ENCODE measurements around the gene DCAF5.

The DCAF5 gene

DNA sequence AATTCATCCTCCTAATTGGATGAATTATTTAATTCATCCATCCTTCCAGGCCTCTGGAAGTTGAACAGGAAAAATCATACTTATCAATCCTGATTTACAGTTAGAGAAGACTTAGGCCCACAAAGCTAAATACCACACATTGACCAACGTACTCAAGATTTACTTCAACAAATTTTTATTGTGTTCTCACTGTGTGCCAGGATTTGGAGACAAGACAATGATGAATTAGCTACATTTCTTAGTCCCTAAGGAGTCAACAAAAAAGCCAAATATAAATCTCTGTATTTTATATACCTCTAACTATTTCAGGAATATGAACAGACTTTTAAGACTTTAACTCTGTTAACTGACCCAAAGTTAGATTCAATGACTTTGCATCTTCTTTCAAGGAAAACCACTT is 63.9 kb downstream of the DCAF5 start:
- ChIA-PET CTCF (no interaction called here), POLR2A (no interaction called here)
- no peak for DNase-seq (ENCODE audit: extremely low spot score)
- TF ChIP-seq, protein P1, sequence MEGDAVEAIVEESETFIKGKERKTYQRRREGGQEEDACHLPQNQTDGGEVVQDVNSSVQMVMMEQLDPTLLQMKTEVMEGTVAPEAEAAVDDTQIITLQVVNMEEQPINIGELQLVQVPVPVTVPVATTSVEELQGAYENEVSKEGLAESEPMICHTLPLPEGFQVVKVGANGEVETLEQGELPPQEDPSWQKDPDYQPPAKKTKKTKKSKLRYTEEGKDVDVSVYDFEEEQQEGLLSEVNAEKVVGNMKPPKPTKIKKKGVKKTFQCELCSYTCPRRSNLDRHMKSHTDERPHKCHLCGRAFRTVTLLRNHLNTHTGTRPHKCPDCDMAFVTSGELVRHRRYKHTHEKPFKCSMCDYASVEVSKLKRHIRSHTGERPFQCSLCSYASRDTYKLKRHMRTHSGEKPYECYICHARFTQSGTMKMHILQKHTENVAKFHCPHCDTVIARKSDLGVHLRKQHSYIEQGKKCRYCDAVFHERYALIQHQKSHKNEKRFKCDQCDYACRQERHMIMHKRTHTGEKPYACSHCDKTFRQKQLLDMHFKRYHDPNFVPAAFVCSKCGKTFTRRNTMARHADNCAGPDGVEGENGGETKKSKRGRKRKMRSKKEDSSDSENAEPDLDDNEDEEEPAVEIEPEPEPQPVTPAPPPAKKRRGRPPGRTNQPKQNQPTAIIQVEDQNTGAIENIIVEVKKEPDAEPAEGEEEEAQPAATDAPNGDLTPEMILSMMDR (IDR thresholded peaks at IDR 0.05; ENCODE audit: control extremely low read depth, extremely low read depth, low read depth, missing control alignments): no peak

DNA sequence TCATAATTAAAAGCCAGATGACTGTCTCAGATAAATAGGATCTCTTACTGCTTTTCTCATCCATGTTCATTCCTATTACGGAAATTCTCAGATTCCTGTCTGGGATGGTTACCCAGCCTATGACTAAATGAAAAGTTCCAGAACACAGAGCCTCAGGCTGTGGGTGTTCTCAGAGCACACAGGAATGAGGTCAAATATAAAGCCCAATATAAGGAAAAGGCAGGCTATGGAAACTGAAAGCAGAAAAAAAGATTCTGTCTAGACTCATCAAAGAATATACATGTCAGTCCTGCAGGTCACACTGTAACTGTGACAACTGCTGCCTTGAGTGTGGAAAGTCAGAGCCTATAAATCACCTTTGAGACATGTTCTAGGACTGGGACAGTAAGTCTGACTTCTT is 64.3 kb downstream of the DCAF5 start:
- ChIA-PET POLR2A (no interaction called here), CTCF (interaction anchor here (1.3 kb wide), 1 partner anchor 19 kb away, joined by 3 read pairs; no protein-coding TSS in a partner anchor)
- DNase-seq (ENCODE audit: extremely low spot score): no peak
- TF ChIP-seq, protein P1 (IDR thresholded peaks at IDR 0.05; ENCODE audit: control extremely low read depth, extremely low read depth, low read depth, missing control alignments): no peak

DNA sequence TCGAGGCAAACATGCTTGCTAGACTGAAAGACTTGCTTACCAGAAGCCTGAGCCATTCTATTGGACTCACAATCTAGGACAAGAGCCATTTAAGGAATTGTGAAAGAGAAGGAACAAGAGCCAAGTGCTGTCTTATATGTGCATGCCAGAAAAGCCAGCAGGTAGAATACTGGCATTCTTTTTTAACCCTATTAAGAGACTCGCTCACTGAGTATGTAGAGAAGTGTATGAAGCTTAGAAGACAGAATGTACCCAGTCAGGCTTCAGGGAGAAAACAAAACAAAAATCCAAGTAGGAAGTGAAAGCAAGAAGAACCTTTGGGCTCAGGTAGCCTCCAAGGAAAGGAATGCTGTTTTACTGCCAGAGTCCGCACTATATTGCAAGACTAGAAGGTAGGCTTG is 65.9 kb downstream of the DCAF5 start:
- TF ChIP-seq, protein P1 (IDR thresholded peaks at IDR 0.05; ENCODE audit: control extremely low read depth, extremely low read depth, low read depth, missing control alignments): no peak
- ChIA-PET POLR2A (no interaction called here), CTCF (no interaction called here)
- DNase-seq (ENCODE audit: extremely low spot score): no peak

DNA sequence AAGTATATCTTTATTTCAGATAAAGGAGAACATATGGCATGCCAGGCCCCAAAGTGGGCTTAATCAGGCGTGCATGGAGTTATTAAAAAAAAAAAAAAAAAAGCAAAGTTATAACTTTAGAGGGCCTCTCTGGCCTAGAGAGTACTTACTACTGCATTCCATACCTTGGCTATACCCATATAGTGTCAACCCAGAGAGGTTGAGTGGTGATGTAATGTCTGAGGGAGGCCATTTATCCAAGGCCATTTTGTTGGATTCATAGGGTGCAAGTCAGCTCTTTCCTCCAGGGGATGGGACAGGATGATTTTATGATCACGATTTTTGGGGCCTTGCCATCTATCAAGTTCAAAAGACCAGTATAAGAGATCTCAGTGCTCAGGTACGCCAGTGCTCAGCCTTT is 66.4 kb downstream of the DCAF5 start:
- TF ChIP-seq, protein P1 (IDR thresholded peaks at IDR 0.05; ENCODE audit: control extremely low read depth, extremely low read depth, low read depth, missing control alignments): no peak
- DNase-seq (ENCODE audit: extremely low spot score): no peak
- POLR2A ChIA-PET: no interaction called here
- CTCF ChIA-PET: no interaction called here

DNA sequence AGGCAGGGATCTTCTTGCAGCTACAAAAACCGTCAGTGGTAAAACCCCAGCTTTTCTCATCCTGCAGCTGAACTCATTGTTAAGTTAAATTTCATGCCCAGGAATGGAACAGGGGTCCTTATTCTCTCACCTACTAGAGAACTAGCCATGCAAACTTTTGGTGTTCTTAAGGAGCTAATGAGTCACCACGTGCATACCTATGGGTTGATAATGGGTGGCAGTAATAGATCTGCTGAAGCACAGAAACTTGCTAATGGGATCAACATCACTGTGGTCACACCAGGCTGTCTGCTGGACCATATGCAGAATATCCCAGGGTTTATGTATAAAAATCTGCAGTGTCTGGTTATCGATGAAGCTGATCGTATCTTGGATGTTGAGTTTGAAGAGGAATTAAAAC is 68.9 kb downstream of the DCAF5 start:
- no peak for DNase-seq (ENCODE audit: extremely low spot score)
- ChIA-PET POLR2A (no interaction called here), CTCF (interaction anchor here (1.1 kb wide), 1 partner anchor 16 kb away, joined by 3 read pairs; no protein-coding TSS in a partner anchor)
- TF ChIP-seq, protein P1 (IDR thresholded peaks at IDR 0.05; ENCODE audit: control extremely low read depth, extremely low read depth, low read depth, missing control alignments): no peak

DNA sequence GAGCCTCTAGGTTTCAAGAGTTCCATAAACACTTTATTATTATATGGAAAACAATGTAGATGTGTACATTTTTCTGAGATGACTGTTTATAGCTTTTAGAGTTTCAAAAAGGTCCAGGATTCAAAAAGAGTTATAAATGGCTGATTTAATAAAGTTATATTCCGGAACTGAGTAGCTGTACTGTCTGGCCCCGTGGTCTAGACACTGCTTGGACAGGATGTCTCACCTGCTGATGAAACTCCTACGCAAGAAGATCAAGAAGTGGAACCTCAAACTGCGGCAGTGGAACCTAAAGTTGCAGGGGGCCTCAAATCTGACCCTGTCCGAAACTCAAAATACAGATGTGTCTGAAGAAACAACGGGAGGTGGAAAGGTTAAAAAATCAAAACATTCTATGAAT is 69.7 kb downstream of the DCAF5 start:
- no peak for DNase-seq (ENCODE audit: extremely low spot score)
- ChIA-PET POLR2A (no interaction called here), CTCF (interaction anchor here (1.2 kb wide), 1 partner anchor 62 kb away, joined by 3 read pairs; no protein-coding TSS in a partner anchor)
- TF ChIP-seq, protein P1 (IDR thresholded peaks at IDR 0.05; ENCODE audit: control extremely low read depth, extremely low read depth, low read depth, missing control alignments): no peak

DNA sequence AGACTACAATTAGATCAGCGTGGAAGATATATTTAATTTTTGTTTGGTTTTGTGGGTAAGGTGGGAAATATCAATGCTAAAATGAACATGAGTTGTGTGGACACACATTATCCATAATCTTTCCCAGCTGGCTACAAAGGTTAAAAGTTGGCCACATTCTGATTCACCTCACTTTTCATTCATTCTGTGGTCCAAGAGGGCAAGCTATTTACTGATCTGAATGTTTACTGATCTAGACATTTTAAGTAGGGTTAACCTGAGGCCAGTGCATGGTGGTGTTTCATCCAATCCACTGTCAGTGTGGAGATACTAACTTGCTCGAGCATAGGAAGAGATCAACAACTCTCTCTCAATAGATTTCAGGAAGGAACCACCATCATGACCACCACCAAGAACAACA is 71.6 kb downstream of the DCAF5 start:
- ChIA-PET POLR2A (no interaction called here), CTCF (interaction anchor here (1.0 kb wide), 2 partner anchors 9 to 19 kb away, joined by 3 read pairs; no protein-coding TSS in a partner anchor)
- DNase-seq (ENCODE audit: extremely low spot score): no peak
- TF ChIP-seq, protein P1 (IDR thresholded peaks at IDR 0.05; ENCODE audit: control extremely low read depth, extremely low read depth, low read depth, missing control alignments): no peak
